ENCODE measurements around the gene FKRP. TPM values are rescaled to one million over a fixed set of nuclear protein-coding genes. Genes with fewer than 3 reads are reported as not detected.

Gene FKRP
- total RNA-seq, 1 experiment from 2014 or later = 14.3 TPM

DNA sequence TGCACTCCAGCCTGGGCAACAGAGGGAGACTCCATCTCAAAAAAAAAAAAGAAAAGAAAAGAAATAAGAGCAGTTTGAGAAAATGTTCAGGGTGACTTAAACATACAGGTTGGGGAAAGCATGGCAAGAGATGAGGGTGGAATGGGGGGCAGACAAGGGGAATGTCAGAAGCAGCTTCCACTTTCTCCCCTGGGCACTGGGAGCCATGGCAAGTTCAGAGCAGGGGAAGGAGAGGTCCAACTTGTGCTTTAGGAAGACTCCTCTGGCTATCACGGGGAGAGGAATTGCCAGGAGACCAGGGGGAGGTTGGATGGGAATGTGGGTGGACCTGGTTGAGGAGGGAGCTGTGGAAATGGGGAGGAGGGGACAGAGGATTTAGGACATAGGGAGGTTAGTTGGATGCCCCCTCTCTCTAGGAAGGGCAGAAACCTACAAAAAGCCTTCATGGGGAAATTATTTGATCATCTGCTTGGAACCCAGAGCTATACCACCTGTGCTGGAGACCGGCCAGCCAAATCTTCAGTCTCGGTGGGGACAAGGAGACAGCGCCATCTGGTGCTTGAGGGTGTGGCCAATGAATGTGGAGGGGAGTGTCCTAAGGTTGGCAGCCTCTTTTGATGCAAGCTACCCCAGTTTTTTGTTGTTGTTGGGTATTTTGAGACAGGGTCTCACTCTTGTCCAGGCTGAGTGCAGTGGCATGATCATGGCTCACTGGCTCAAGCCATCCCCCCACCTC, 7.7 kb downstream of the FKRP start:
- ChIA-PET CTCF (interaction anchor here (0.7 to 0.8 kb wide), 3 partner anchors 20 to 136 kb away, joined by 3 to 4 read pairs (median 4); no protein-coding TSS in a partner anchor), POLR2A (ENCODE audit: unreplicated experiment) (no interaction called here)
- ATAC-seq (no peak), DNase-seq (peak; percentile 51)
- TF ChIP-seq EZH2 (IDR thresholded peaks at IDR 0.05; ENCODE audit: low read length, unreplicated experiment) = no peak
- TF ChIP-seq, protein P1, sequence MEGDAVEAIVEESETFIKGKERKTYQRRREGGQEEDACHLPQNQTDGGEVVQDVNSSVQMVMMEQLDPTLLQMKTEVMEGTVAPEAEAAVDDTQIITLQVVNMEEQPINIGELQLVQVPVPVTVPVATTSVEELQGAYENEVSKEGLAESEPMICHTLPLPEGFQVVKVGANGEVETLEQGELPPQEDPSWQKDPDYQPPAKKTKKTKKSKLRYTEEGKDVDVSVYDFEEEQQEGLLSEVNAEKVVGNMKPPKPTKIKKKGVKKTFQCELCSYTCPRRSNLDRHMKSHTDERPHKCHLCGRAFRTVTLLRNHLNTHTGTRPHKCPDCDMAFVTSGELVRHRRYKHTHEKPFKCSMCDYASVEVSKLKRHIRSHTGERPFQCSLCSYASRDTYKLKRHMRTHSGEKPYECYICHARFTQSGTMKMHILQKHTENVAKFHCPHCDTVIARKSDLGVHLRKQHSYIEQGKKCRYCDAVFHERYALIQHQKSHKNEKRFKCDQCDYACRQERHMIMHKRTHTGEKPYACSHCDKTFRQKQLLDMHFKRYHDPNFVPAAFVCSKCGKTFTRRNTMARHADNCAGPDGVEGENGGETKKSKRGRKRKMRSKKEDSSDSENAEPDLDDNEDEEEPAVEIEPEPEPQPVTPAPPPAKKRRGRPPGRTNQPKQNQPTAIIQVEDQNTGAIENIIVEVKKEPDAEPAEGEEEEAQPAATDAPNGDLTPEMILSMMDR (conservative IDR thresholded peaks at IDR 0.05; ENCODE audit: low read depth, low read length) = peak; percentile 63
- H3K79me2 ChIP-seq (ENCODE audit: low read length) = no peaks in the 10 kb centered on the region
- H3F3A ChIP-seq (ENCODE audit: low read length, unreplicated experiment) = no peaks in the 10 kb centered on the region
- H2AFZ ChIP-seq (ENCODE audit: low read length) = no peak overlapping the region
- H3K4me2 ChIP-seq (ENCODE audit: low read length) = no peak overlapping the region
- no peaks in the 10 kb centered on the region for H3K9me2 ChIP-seq (replicated peaks; ENCODE audit: low read length)
- BruUV-seq (replicated peaks) = no TSS peak
- no peaks in the 10 kb centered on the region for H3K9me3 ChIP-seq (ENCODE audit: low read length)
- no peak overlapping the region for H3K27ac ChIP-seq (ENCODE audit: low read length)
- intact Hi-C loops (cut with micrococcal nuclease) = no loop called here
- H3K4me3 ChIP-seq (ENCODE audit: low read length) = no peak overlapping the region
- H3K27me3 ChIP-seq (ENCODE audit: low read length) = no peaks in the 10 kb centered on the region
- no peak overlapping the region for H3K9ac ChIP-seq (ENCODE audit: low read length)
- H4K20me1 ChIP-seq (ENCODE audit: low read length) = no peaks in the 10 kb centered on the region
- no peaks in the 10 kb centered on the region; the same call in 1 of the 2 replicates for H3K36me3 ChIP-seq (ENCODE audit: low read depth, low read length)
- H3K4me1 ChIP-seq (ENCODE audit: insufficient read depth, low read length) = no peaks in the 10 kb centered on the region

DNA sequence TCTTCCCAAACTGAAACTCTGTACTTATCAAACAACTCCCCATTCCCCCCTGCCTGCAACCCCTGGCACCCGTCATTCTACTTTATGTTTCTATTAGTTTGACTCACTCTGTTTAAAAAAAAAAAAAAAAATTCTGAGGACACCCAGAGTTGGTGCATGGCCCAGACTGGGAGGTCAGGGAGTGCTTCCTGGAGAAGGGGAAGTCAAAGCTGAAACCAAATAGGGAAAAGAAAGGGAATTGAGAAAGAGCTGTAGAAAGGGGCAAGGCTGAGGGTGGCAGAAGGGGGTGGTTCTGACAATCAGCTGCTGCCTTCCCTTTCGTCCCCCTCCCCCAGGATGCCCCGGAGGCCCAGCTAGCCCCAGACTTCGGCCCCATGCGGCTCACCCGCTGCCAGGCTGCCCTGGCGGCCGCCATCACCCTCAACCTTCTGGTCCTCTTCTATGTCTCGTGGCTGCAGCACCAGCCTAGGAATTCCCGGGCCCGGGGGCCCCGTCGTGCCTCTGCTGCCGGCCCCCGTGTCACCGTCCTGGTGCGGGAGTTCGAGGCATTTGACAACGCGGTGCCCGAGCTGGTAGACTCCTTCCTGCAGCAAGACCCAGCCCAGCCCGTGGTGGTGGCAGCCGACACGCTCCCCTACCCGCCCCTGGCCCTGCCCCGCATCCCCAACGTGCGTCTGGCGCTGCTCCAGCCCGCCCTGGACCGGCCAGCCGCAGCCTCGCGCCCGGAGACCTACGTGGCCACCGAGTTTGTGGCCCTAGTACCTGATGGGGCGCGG, 9.4 kb downstream of the FKRP start:
- ChIA-PET CTCF (no interaction called here), POLR2A (ENCODE audit: unreplicated experiment) (no interaction called here)
- Histone ChIP-seq H3F3A (ENCODE audit: low read length, unreplicated experiment) (no peaks in the 10 kb centered on the region), H3K36me3 (ENCODE audit: low read depth, low read length) (no peaks in the 10 kb centered on the region), H3K9ac (ENCODE audit: low read length) (no peak overlapping the region), H3K79me2 (ENCODE audit: low read length) (no peaks in the 10 kb centered on the region), H3K4me3 (ENCODE audit: low read length) (no peak overlapping the region), H3K4me2 (ENCODE audit: low read length) (no peak overlapping the region), H3K9me2 (replicated peaks; ENCODE audit: low read length) (no peaks in the 10 kb centered on the region), H2AFZ (ENCODE audit: low read length) (no peak overlapping the region), H3K27me3 (ENCODE audit: low read length) (no peaks in the 10 kb centered on the region), H3K27ac (ENCODE audit: low read length) (no peak overlapping the region), H3K9me3 (ENCODE audit: low read length) (no peaks in the 10 kb centered on the region), H4K20me1 (ENCODE audit: low read length) (no peaks in the 10 kb centered on the region), H3K4me1 (ENCODE audit: insufficient read depth, low read length) (no peaks in the 10 kb centered on the region)
- TF ChIP-seq EZH2 (IDR thresholded peaks at IDR 0.05; ENCODE audit: low read length, unreplicated experiment) (no peak), EZH2phosphoT487 (IDR thresholded peaks at IDR 0.05; ENCODE audit: borderline replicate concordance, low read length) (no peak)
- TF ChIP-seq, protein P1 (conservative IDR thresholded peaks at IDR 0.05; ENCODE audit: low read depth, low read length) = no peak
- DNase-seq (no peak), ATAC-seq (no peak; the same call in 1 of the 2 replicates)
- BruUV-seq (replicated peaks) = no TSS peak
- intact Hi-C loops (cut with micrococcal nuclease) = no loop called here

Measured in PC-3 (cell line).